PFSK-1 (cell line): ENCODE data around the gene OR6C6.

Experiments used
- FOXP2 ChIP-seq: optimal IDR thresholded peaks from 2 replicates; pipeline ENCODE3; 2011; ENCODE audit warnings: borderline replicate concordance, control low read depth, inconsistent platforms; ENCODE audit not compliant: insufficient read depth; ENCODE audit errors: extremely low read length, extremely low read depth
- POLR2AphosphoS5 ChIP-seq: IDR thresholded peaks from 2 replicates; pipeline ENCODE4 v1.6.1; 2012; ENCODE audit warnings: low read depth, mild to moderate bottlenecking, control low read depth, low read length, moderate library complexity
- REST ChIP-seq, 2 experiments: IDR thresholded peaks; 2 replicates each; pipeline versions ENCODE4 v1.6.1 to v1.8.0; 2011 to 2012; ENCODE audit warnings: low read depth in 2 of 2, low read length in 2 of 2, control low read depth in 1 of 2, inconsistent platforms in 1 of 2, mild to moderate bottlenecking in 1 of 2, moderate library complexity in 1 of 2; ENCODE audit not compliant: insufficient read depth in 1 of 2
- SIN3A ChIP-seq: IDR thresholded peaks from 2 replicates; pipeline ENCODE4 v1.6.1; 2012; ENCODE audit warnings: mild to moderate bottlenecking, low read length, moderate library complexity, borderline replicate concordance; ENCODE audit not compliant: insufficient read depth
- TAF1 ChIP-seq: IDR thresholded peaks from 2 replicates; pipeline ENCODE4 v1.6.1; 2012; ENCODE audit warnings: low read length, control low read depth, borderline replicate concordance; ENCODE audit not compliant: insufficient read depth

OR6C6 gene

GRCh38 chr12:55250944-55251343, 45.4 kb downstream of the OR6C6 start:
- no peak for TF ChIP-seq TAF1
- no peak for TF ChIP-seq SIN3A
- TF ChIP-seq REST (IDR thresholded peaks at IDR 0.05; ENCODE audit: insufficient read depth in 1 of 2, low read depth in 2 of 2, low read length in 2 of 2), result no peak
- no peak for TF ChIP-seq FOXP2
- no peak for TF ChIP-seq POLR2AphosphoS5

DNA sequence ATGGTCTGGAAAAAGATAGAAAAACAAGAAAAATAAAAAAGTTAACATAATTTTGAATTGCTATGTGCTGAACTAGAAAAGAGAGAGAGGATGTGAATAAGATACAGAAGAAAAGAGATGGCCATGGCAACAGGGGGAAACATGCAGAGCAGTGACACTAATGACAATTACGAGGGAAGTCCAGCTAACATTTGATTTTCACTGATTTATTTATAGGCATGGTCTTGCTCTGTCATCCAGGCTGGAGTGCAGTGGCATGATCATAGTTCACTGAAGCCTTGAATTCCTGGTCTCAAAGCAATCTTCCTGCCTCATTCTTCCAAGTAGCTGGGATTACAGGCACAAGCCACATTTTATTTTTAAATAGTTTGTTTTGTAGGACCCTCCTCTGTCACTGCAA, 50.2 kb downstream of the OR6C6 start:
- TF ChIP-seq POLR2AphosphoS5, result no peak
- no peak for TF ChIP-seq SIN3A
- TF ChIP-seq REST (IDR thresholded peaks at IDR 0.05; ENCODE audit: insufficient read depth in 1 of 2, low read depth in 2 of 2, low read length in 2 of 2), result no peak
- TF ChIP-seq FOXP2, result no peak
- TF ChIP-seq TAF1, result no peak

GRCh38 chr12:55244309-55244708, 52.1 kb downstream of the OR6C6 start, which contains the start of gene OR6C74:
Gene OR6C74 (plus strand): TSS chr12:55244609. CDS start chr12:55247288, 2,679 bp downstream.
- TF ChIP-seq POLR2AphosphoS5 (no peak), REST (IDR thresholded peaks at IDR 0.05; ENCODE audit: insufficient read depth in 1 of 2, low read depth in 2 of 2, low read length in 2 of 2) (no peak), SIN3A (no peak), FOXP2 (no peak), TAF1 (no peak)
